ENCODE data around the gene PNPLA7. TPM values are rescaled to one million over a fixed set of nuclear protein-coding genes. Genes with fewer than 3 reads are reported as not detected.

PNPLA7 gene
- total RNA-seq, 1 experiment from 2014 or later: 1.8 TPM

GRCh38 chr9:137458194-137459151 lies 91.7 kb downstream of the PNPLA7 start:
- H3K27ac ChIP-seq (ENCODE audit: low read depth, low read length): peak overlapping the region; percentile 81
- intact Hi-C loops (cut with micrococcal nuclease): no loop called here
- H3K9me2 ChIP-seq (ENCODE audit: insufficient read depth): no peaks in the 10 kb centered on the region
- H3K4me1 ChIP-seq (ENCODE audit: control insufficient read depth in 1 of 2, insufficient read depth in 2 of 2, low read length in 2 of 2): peaks cover 29 to 72% of the 10 kb centered on the region in 2 experiments
- peaks cover 9 to 25% of the 10 kb centered on the region in 2 experiments; a peak in 2 of 4 replicates for H3K36me3 ChIP-seq (ENCODE audit: control insufficient read depth in 1 of 2, insufficient read depth in 2 of 2, low read length in 2 of 2)
- CTCF ChIA-PET: no interaction called here
- RAD21 ChIA-PET (ENCODE audit: low non-redundant PET in 1 of 2, low total read pairs in 2 of 2, uncharacterized antibody in 2 of 2, unreplicated experiment in 2 of 2): no interaction called here
- POLR2A ChIA-PET: interaction anchor here (1.0 kb wide), 1 partner anchor 17 kb away, joined by 3 read pairs; the partner anchor contains the start of gene ENTPD8
- no peak overlapping the region for H2AFZ ChIP-seq (ENCODE audit: low read depth, low read length, poor library complexity, severe bottlenecking)
- H3K79me2 ChIP-seq (ENCODE audit: insufficient read depth, low read length): peaks cover 37% of the 10 kb centered on the region
- H3K27me3 ChIP-seq (ENCODE audit: insufficient read depth, low read length): no peaks in the 10 kb centered on the region
- BruUV-seq (replicated peaks): no TSS peak
- H3K9ac ChIP-seq (ENCODE audit: low read length): peak overlapping the region; percentile 98
- TF ChIP-seq, protein P1, sequence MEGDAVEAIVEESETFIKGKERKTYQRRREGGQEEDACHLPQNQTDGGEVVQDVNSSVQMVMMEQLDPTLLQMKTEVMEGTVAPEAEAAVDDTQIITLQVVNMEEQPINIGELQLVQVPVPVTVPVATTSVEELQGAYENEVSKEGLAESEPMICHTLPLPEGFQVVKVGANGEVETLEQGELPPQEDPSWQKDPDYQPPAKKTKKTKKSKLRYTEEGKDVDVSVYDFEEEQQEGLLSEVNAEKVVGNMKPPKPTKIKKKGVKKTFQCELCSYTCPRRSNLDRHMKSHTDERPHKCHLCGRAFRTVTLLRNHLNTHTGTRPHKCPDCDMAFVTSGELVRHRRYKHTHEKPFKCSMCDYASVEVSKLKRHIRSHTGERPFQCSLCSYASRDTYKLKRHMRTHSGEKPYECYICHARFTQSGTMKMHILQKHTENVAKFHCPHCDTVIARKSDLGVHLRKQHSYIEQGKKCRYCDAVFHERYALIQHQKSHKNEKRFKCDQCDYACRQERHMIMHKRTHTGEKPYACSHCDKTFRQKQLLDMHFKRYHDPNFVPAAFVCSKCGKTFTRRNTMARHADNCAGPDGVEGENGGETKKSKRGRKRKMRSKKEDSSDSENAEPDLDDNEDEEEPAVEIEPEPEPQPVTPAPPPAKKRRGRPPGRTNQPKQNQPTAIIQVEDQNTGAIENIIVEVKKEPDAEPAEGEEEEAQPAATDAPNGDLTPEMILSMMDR (IDR thresholded peaks at IDR 0.05 in 2 of 3, conservative IDR thresholded peaks at IDR 0.05 in 1 of 3; ENCODE audit: borderline replicate concordance in 1 of 3, insufficient read depth in 1 of 3, low read depth in 2 of 3, low read length in 2 of 3): no peak
- TF ChIP-seq CBX3 (IDR thresholded peaks at IDR 0.05; ENCODE audit: low read depth) (no peak), ZFX (IDR thresholded peaks at IDR 0.05) (peak; percentile 89; the same call in 1 of the 2 replicates)
- peak overlapping the region; percentile 75 to 94 for H3K4me3 ChIP-seq (replicated peaks in 1 of 2; ENCODE audit: low read depth in 1 of 2, low read length in 2 of 2)
- peak overlapping the region; percentile 94 for H3K4me2 ChIP-seq (ENCODE audit: low read length)
- peaks cover 3% of the 10 kb centered on the region; the same call in 1 of the 2 replicates for H4K20me1 ChIP-seq (ENCODE audit: insufficient read depth)
- peak; percentile 31 for ATAC-seq
- DNase-seq (ENCODE audit: low read depth, low spot score): no peak
- H3K9me3 ChIP-seq (ENCODE audit: control insufficient read depth in 1 of 2, insufficient read depth in 1 of 2, low read depth in 1 of 2, low read length in 2 of 2): no peaks in the 10 kb centered on the region
